MM.1S (cell line): ENCODE results near the gene KSR1.

ENCODE experiments used
- EZH2 ChIP-seq: fragments of 300-600 bp; sonication (generic); optimal IDR thresholded peaks from 2 replicates; pipeline ENCODE3; 2017; ENCODE audit warnings: low read depth, mild to moderate bottlenecking, antibody characterized with exemption, low read length, mixed read lengths
- TF ChIP-seq, protein P1 (sequence below): fragments of 300-600 bp; sonication (generic); IDR thresholded peaks from 2 replicates; pipeline ENCODE4 v1.5.1; 2016; ENCODE audit warnings: antibody characterized with exemption, low read length, mixed read lengths

- TF ChIP-seq, protein P1, sequence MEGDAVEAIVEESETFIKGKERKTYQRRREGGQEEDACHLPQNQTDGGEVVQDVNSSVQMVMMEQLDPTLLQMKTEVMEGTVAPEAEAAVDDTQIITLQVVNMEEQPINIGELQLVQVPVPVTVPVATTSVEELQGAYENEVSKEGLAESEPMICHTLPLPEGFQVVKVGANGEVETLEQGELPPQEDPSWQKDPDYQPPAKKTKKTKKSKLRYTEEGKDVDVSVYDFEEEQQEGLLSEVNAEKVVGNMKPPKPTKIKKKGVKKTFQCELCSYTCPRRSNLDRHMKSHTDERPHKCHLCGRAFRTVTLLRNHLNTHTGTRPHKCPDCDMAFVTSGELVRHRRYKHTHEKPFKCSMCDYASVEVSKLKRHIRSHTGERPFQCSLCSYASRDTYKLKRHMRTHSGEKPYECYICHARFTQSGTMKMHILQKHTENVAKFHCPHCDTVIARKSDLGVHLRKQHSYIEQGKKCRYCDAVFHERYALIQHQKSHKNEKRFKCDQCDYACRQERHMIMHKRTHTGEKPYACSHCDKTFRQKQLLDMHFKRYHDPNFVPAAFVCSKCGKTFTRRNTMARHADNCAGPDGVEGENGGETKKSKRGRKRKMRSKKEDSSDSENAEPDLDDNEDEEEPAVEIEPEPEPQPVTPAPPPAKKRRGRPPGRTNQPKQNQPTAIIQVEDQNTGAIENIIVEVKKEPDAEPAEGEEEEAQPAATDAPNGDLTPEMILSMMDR, result no peak
- TF ChIP-seq EZH2, result no peak
These were observed 8.2 kb downstream of the KSR1 start for GRCh38 chr17:27464431-27464830.
